Muscle layer of duodenum (tissue), 2 donors: Measurements from ENCODE around the gene RBBP8.
"Not testable (repeated sequence)": the region's sequence is repeated elsewhere in the genome, so short reads cannot be mapped to it uniquely, and the experiment has no call there.

Source experiments
- H3K27ac ChIP-seq: one replicate; pipeline ENCODE4 v1.7.0; 2013; ENCODE audit warnings: mild to moderate bottlenecking, low read length
- H3K27me3 ChIP-seq: one replicate; pipeline ENCODE4 v1.7.0; 2013; ENCODE audit warnings: low read depth, mild to moderate bottlenecking, control low read depth, low read length
- H3K36me3 ChIP-seq, 2 donors: one replicate each; pipeline ENCODE4 v1.7.0; 2013; ENCODE audit warnings: low read length in 2 of 2, control low read depth in 1 of 2, mild to moderate bottlenecking in 1 of 2; ENCODE audit not compliant: insufficient read depth in 2 of 2, control insufficient read depth in 1 of 2
- H3K4me1 ChIP-seq, 2 donors: one replicate each; pipeline ENCODE4 v1.7.0; 2013; ENCODE audit warnings: low read length in 2 of 2, mild to moderate bottlenecking in 2 of 2, control low read depth in 1 of 2, moderate library complexity in 1 of 2; ENCODE audit not compliant: insufficient read depth in 2 of 2, control insufficient read depth in 1 of 2
- H3K4me3 ChIP-seq, 2 donors: one replicate each; pipeline ENCODE4 v1.7.0; 2013; ENCODE audit warnings: low read length in 2 of 2, low read depth in 1 of 2, mild to moderate bottlenecking in 1 of 2
- H3K9me3 ChIP-seq, 2 donors: one replicate each; pipeline ENCODE4 v1.7.0; 2013; ENCODE audit warnings: low read length in 2 of 2, control low read depth in 1 of 2, mild to moderate bottlenecking in 1 of 2; ENCODE audit not compliant: control insufficient read depth in 1 of 2
- donor health status: healthy.

The RBBP8 gene

DNA sequence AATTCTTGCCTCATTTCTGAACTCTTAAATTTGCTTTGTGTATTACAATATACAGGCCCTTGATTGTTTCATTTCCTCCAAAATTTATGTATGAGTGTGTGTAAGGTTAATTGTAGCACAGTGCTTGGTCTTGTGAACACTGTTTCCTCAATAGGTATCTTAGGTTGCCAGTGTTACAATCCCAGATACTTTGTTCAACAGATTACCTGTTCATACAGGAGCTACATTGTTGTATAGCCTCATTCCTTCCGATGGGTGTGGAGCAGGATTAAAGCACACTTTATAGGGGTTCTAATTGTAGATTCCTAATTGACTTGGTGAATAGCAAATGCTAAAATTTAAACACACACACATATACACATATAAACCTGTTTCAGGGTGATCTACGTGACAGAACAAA lies 10.7 kb downstream of the RBBP8 start:
- no peaks in the 10 kb centered on the region for H3K27me3 ChIP-seq
- no peaks in the 10 kb centered on the region for H3K4me1 ChIP-seq
- no peaks in the 10 kb centered on the region for H3K36me3 ChIP-seq
- no peaks in the 10 kb centered on the region for H3K9me3 ChIP-seq
- H3K27ac ChIP-seq: no peak overlapping the region
- H3K4me3 ChIP-seq: no peak overlapping the region

DNA sequence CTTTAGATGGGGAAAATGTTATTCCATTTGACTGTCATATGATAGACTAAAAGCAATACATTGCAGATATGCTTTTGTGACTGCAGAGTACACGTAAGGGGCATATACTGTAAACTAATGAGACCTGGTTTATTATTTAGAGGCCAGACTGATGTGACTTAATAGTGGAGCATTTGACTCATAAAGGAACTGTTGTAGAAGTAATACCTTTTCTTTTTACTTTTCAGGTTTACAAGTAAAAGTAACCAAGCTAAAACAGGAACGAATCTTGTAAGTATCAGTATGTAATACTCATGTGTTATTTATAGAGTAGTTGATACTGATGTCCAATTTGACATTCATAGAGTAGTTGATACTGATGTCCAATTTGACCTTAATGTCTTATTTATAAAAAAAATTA lies 13.1 kb downstream of the RBBP8 start:
- H3K9me3 ChIP-seq: no peaks in the 10 kb centered on the region
- H3K27ac ChIP-seq: no peak overlapping the region
- no peak overlapping the region for H3K4me3 ChIP-seq
- H3K36me3 ChIP-seq: peaks cover 6 to 11% of the 10 kb centered on the region in 2 donors
- no peaks in the 10 kb centered on the region for H3K4me1 ChIP-seq
- no peaks in the 10 kb centered on the region for H3K27me3 ChIP-seq

DNA sequence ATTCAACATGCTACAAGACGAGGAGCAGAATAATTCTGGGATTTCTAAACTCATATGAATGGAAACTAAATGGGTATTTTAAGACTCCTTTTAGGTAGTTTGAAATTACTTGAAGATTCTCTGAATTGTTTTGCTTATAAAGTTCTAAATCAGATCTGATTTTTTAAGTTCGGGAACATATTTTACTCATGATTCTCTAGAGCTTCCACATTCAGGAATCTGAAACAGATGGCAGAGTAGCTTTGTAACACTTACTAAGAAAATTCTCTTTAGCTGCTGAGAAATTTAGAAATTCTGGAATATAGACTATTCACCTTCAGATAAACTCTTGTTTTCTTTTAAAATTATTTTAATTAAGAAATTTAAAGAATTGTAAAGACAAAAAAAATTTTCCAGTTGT lies 13.7 kb downstream of the RBBP8 start:
- H3K27ac ChIP-seq: no peak overlapping the region
- H3K4me1 ChIP-seq: no peaks in the 10 kb centered on the region

DNA sequence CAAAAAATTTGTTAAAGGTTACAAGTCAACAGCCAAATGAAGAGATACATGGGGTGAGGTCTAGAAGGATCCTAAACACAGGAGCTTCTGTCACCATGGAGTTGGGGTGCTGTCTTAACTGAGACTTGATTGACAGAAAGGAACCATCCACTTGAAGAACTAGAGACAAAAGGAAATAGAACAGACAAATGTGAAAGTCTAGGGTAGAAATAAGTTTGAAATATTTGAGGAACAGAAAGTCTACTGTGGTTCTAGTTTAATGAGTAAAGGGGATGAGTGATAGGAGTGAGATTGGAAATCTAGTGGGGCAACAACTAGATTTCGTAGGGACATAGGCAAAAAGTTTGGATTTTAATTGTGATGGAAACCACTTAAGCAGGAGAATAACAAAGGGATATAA lies 18.7 kb downstream of the RBBP8 start:
- no peaks in the 10 kb centered on the region for H3K27me3 ChIP-seq
- no peaks in the 10 kb centered on the region for H3K4me1 ChIP-seq
- H3K4me3 ChIP-seq: no peak overlapping the region
- no peak overlapping the region for H3K27ac ChIP-seq
- peaks cover 6 to 29% of the 10 kb centered on the region in 2 donors for H3K36me3 ChIP-seq
- H3K9me3 ChIP-seq: no peaks in the 10 kb centered on the region

More for the DNA sequence above, 13.7 kb downstream of the RBBP8 start:
- Histone ChIP-seq H3K36me3 (peaks cover 6 to 16% of the 10 kb centered on the region in 2 donors), H3K27me3 (no peaks in the 10 kb centered on the region), H3K4me3 (no peak overlapping the region), H3K9me3 (no peaks in the 10 kb centered on the region)

DNA sequence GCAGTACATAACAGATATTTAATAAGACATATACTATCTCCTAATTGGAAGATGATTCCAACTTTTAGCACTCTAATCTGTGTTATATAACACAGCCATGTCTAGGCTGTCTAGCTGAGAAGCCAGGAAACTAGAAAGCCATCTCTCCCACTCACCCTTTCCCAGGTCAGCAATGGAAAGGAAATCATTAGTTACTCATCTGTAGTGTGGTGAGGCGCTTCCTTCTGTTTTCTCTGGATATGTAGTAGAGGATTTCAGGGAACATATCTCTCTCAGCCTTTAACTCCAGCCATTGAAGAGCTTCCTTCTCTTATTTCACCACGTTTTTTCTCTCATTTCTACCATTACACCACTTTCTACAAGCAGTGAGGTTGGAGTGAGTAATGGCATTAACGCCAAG lies 19.4 kb downstream of the RBBP8 start:
- Histone ChIP-seq H3K36me3 (peaks cover 6 to 29% of the 10 kb centered on the region in 2 donors), H3K27ac (no peak overlapping the region), H3K4me1 (no peaks in the 10 kb centered on the region), H3K9me3 (no peaks in the 10 kb centered on the region), H3K27me3 (no peaks in the 10 kb centered on the region), H3K4me3 (no peak overlapping the region)

DNA sequence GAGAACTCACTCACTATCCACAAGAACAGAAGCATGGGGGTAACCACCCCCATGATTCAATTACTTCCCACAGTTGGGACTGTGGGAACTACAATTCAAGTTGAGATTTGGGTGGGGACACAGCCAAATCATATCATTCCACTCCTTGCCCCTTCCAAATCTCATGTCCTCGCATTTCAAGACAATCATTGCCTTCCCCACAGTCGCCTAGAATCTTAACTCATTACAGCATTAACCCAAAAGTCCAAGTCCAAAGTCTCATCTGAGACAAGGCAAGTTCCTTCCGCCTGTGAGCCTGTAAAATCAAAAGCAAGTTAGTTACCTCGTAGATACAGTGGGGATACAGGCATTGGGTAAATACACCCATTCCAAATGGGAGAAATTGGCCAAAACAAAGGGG lies 20.9 kb downstream of the RBBP8 start:
- H3K36me3 ChIP-seq: peaks cover 6 to 29% of the 10 kb centered on the region in 2 donors
- not testable (repeated sequence) for H3K4me3 ChIP-seq, H3K27ac ChIP-seq, H3K4me1 ChIP-seq, H3K27me3 ChIP-seq, H3K9me3 ChIP-seq

DNA sequence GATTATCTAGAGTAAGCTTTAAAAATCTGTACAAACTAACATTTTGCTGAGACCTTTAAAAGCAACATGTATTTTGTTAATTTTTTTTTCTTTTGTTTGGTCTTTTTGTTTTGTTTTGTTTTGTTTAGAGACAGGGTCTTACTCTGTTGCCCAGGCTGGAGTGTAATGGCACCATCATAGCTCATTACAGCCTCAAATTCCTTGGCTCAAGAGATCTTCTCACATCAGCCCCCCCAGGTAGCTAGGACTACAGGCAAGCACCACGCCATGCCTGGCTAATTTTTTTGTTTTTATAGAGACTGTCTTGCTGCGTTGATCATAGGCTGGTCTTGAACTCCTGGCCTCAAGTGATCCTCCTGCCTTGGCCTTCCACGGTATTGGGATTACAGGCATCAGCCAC lies 23.1 kb downstream of the RBBP8 start:
- no peaks in the 10 kb centered on the region for H3K27me3 ChIP-seq
- H3K9me3 ChIP-seq: no peaks in the 10 kb centered on the region
- peaks cover 0 to 18% of the 10 kb centered on the region in 2 donors for H3K36me3 ChIP-seq
- no peaks in the 10 kb centered on the region for H3K4me1 ChIP-seq
- H3K27ac ChIP-seq: no peak overlapping the region
- H3K4me3 ChIP-seq: no peak overlapping the region

DNA sequence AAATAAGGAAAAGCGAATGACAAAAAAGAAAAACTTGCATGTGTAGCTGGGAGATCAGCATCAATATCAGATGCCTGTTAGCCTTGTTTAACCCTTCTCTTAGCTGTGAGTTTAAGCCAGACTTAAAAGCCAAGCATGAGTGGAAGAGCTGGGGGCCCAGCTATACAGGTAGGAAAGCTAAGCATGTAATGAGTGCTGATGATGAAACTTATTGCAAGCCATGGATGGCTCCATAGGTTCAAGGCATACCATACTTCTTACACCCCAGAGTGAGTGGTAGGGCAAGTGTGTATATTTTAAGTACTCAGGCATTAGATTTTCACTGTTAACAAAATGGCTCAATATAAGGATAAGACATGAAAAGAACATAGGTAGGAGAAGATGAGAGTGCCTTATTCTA lies 28.0 kb downstream of the RBBP8 start:
- H3K4me1 ChIP-seq: no peaks in the 10 kb centered on the region
- H3K27ac ChIP-seq: no peak overlapping the region
- no peaks in the 10 kb centered on the region for H3K27me3 ChIP-seq
- no peaks in the 10 kb centered on the region for H3K36me3 ChIP-seq
- H3K4me3 ChIP-seq: no peak overlapping the region
- H3K9me3 ChIP-seq: no peaks in the 10 kb centered on the region

DNA sequence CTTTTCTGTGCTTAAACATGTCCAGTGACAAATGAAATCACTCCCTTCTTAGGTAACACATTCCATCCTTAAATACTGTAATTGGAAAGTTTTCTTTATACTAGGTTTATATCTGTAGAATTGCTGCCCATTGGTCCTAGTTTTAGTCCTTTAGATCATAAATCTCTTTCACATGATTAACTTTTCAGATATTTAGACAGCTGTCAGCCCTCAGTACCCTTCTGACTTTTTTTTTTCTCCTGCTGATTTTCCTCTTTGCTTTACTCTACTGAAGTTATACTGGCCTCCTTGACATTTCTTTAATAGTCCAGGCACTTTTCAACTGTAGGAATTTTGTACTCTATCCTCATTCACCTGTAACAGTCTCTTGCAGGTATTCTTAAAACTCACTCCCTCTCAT lies 28.9 kb downstream of the RBBP8 start:
- H3K27me3 ChIP-seq: no peaks in the 10 kb centered on the region
- H3K27ac ChIP-seq: no peak overlapping the region
- H3K4me1 ChIP-seq: no peaks in the 10 kb centered on the region
- no peaks in the 10 kb centered on the region for H3K9me3 ChIP-seq
- H3K4me3 ChIP-seq: no peak overlapping the region
- H3K36me3 ChIP-seq: no peaks in the 10 kb centered on the region

DNA sequence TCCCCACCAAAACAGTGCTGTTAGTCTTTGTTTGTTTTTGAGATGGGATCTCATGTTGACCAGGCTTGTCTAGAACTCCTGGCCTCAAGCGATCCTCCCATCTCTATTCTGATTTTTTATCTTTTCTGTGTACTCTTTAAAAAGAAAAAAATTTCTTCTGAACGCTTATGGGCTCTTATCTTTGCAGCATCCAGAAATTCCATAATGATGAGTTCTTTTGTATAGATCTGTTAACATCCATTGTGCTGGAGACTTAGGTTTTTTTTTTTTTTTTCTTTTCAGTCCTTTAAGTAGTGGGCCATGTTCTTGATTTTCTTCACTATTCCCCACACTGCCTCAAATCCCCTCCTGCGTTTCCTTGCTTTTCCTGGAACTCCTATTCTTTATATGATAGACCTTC lies 31.0 kb downstream of the RBBP8 start:
- H3K36me3 ChIP-seq: no peaks in the 10 kb centered on the region
- no peak overlapping the region for H3K27ac ChIP-seq
- no peaks in the 10 kb centered on the region for H3K4me1 ChIP-seq
- H3K4me3 ChIP-seq: no peak overlapping the region
- no peaks in the 10 kb centered on the region for H3K9me3 ChIP-seq
- no peaks in the 10 kb centered on the region for H3K27me3 ChIP-seq

DNA sequence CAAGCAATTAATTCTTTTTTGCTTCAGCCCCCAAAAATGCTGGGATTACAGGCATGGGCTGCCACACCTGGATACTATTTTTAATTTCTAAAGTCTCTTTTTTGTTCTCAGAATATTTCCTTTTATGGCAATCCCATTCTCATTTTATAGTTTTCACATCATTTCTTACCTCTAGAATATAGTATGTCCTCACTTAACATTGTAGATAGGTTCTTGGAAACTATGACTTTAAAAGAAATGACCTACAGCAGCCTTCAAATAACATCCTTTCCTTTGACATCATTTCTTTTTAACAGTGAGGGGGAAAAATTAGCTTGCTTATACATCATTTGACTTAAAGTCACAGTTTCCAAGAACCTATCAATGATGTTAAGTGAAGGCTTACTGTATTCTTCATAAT lies 31.6 kb downstream of the RBBP8 start:
- H3K27ac ChIP-seq: no peak overlapping the region
- H3K36me3 ChIP-seq: peaks cover 0 to 3% of the 10 kb centered on the region in 2 donors
- no peaks in the 10 kb centered on the region for H3K4me1 ChIP-seq
- H3K4me3 ChIP-seq: no peak overlapping the region
- H3K27me3 ChIP-seq: no peaks in the 10 kb centered on the region
- no peaks in the 10 kb centered on the region for H3K9me3 ChIP-seq

DNA sequence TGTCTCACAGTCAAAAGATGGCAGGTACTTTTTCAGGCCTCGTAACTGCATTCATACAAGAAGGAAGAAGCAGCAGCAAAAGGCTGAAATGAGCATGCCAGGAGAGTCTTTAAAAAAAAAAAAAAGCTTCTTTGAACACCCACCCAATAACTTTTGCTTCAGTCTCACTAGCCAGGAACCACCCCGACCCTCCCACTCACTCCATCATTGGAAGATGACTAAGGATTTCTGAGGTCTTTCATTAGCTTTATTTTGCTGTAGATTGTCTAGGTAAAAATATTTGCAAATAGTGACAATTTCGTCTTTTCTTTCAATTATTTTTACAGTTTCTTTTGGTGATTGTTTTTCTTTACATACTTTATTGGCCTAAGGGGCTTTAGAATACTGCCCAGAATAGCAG lies 37.9 kb downstream of the RBBP8 start:
- Histone ChIP-seq H3K9me3 (no peaks in the 10 kb centered on the region), H3K36me3 (peaks cover 0 to 5% of the 10 kb centered on the region in 2 donors), H3K27me3 (no peaks in the 10 kb centered on the region), H3K27ac (no peak overlapping the region), H3K4me3 (no peak overlapping the region), H3K4me1 (no peaks in the 10 kb centered on the region)
